Transverse colon (tissue), 4 donors: Measurements from ENCODE around the gene FRY. TPM values are rescaled to one million over a fixed set of nuclear protein-coding genes. Genes with fewer than 3 reads are reported as not detected.
A peak's percentile ranks its signal among the peaks of the same experiment; 100 is the strongest.

Experiments
- DNase-seq: peaks from one replicate; pipeline ENCODE4 v3.0.0-alpha.2; 2019
- H3K27ac ChIP-seq, 4 donors: fragments of 200-600 bp; sonication (generic); 2 replicates each; pipeline ENCODE4 v1.5.1; 2016 to 2018; ENCODE audit warnings: inconsistent platforms in 4 of 4
- H3K27me3 ChIP-seq: fragments of 200-600 bp; sonication (generic); 2 replicates; pipeline ENCODE4 v1.5.1; 2017; ENCODE audit warnings: inconsistent platforms
- H3K36me3 ChIP-seq, 4 donors: fragments of 200-600 bp; sonication (generic); 2 replicates each; pipeline ENCODE4 v1.5.1; 2017 to 2019; ENCODE audit warnings: inconsistent platforms in 4 of 4
- H3K4me1 ChIP-seq, 4 donors: fragments of 200-600 bp; sonication (generic); 2 replicates each; pipeline ENCODE4 v1.5.1; 2017 to 2020; ENCODE audit warnings: inconsistent platforms in 4 of 4
- H3K4me3 ChIP-seq, 4 donors: fragments of 200-600 bp; sonication (generic); 1 replicate in 1 of 4; 2 replicates in 3 of 4; pipeline versions ENCODE4 v1.5.1 to v1.6.1; 2017 to 2019; ENCODE audit warnings: inconsistent platforms in 4 of 4
- H3K9me3 ChIP-seq, 2 donors: fragments of 200-600 bp; sonication (generic); 2 replicates each; pipeline ENCODE4 v1.5.1; 2017 to 2019; ENCODE audit warnings: inconsistent platforms in 2 of 2
- EP300 ChIP-seq: sonication (generic); formaldehyde crosslinking; IDR thresholded peaks from one replicate; pipeline ENCODE4 v1.6.1; 2017; ENCODE audit warnings: antibody characterized with exemption, low read depth
- POLR2A ChIP-seq: fragments of 450-650 bp; IDR thresholded peaks from one replicate; pipeline ENCODE4 v1.6.1; 2016; ENCODE audit warnings: antibody characterized with exemption, mild to moderate bottlenecking, moderate library complexity
- POLR2AphosphoS5 ChIP-seq, 3 donors: sonication (generic); formaldehyde crosslinking; IDR thresholded peaks; one replicate each; pipeline ENCODE4 v1.6.1; 2016; ENCODE audit warnings: antibody characterized with exemption in 3 of 3
- WGBS, 2 donors: methylation state at CpG; one replicate each; pipeline ENCODE4 v1.1.5; 2018; ENCODE audit warnings: low coverage in 1 of 2; 5-methylcytosine and 5-hydroxymethylcytosine counted together
- in situ Hi-C, 4 donors: fragments of 200-750 bp; cut with MboI; loops; one replicate each; pipeline versions ENCODE4 v1.15.0 to v1.15.1; 2017; ENCODE audit warnings: low sequenced_read_pairs in 3 of 4, low pct_ligation_motif_present in 1 of 4, low pct_unique_long_range_greater_than_20kb in 1 of 4
- intact Hi-C: fragments of 100-400 bp; cut with DNase I; formaldehyde crosslinking; loops from one replicate; pipeline ENCODE4 v1.15.1; 2023; ENCODE audit warnings: low total_unique reads
- total RNA-seq, 4 donors: library from RNA; depleted of rRNA; stranded (reverse); fragments of >200 nt; gene quantifications; one replicate each; pipeline ENCODE4 v1.1.0, GENCODE V29; 2016
- TF ChIP-seq, protein P1 (sequence below), 5 experiments: fragments of 200-600 bp in 3 of 5; fragments of 450-650 bp in 2 of 5; sonication (generic) in 3 of 5; IDR thresholded peaks; 1 replicate in 2 of 5; 2 replicates in 3 of 5; pipeline ENCODE4 v1.5.1; 2016 to 2017; ENCODE audit warnings: antibody characterized with exemption in 5 of 5, inconsistent platforms in 3 of 5, mild to moderate bottlenecking in 2 of 5, moderate library complexity in 1 of 5

Gene FRY
- total RNA-seq, 4 donors from 2014 or later = 6.7 to 42.6 (median 12.4) TPM

DNA sequence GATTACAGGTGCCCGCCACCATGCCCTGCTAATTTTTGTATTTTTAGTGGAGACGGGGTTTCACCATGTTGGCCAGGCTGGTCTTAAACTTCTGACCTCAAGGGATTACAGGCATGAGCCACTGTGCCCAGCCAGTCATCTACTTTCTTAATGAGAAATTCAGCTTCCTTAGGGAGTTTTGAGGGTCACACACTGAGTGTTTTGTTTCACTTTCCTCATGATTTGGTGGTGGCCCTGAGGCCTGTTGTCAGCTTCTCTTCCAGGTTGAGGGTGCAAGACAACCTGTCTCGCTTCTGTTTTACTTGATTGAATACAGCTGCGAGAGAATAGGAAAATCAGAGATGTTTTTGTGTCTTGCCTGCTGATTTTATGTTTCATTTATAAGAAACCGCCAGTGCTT is 9.9 kb downstream of the FRY start:
- WGBS, 2 donors = 85 to 90% methylated on average over 2 to 5 of the region's 5 CpGs

DNA sequence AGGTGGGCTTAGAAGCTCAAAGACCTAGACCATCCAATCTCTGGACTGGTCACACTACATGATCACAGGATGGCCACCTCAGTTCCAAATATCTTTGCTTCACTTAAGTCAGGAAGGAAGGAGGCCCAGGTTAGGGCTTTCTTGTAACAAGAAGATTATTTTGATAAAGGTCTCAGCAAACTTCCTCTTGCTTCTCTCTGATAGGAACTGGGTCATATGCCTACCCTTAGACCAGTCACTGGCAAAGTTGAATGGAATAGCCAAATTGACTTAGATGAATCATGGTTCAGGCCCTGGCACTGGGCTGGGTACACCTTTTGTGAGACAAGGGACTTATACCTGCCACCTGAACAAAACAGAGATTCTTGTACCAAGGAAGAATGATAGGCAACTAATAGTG is 11.0 kb downstream of the FRY start:
- H3K4me1 ChIP-seq = peaks cover 0 to 29% (median 5%) of the 10 kb centered on the region in 4 donors
- H3K27me3 ChIP-seq = no peaks in the 10 kb centered on the region
- H3K9me3 ChIP-seq = no peaks in the 10 kb centered on the region
- no peak overlapping the region for H3K4me3 ChIP-seq
- intact Hi-C loops = no loop called here
- in situ Hi-C loops = no loop called here
- no peaks in the 10 kb centered on the region for H3K36me3 ChIP-seq
- TF ChIP-seq POLR2AphosphoS5 (IDR thresholded peaks at IDR 0.05) (no peak), POLR2A (no peak), EP300 (no peak)
- TF ChIP-seq, protein P1, sequence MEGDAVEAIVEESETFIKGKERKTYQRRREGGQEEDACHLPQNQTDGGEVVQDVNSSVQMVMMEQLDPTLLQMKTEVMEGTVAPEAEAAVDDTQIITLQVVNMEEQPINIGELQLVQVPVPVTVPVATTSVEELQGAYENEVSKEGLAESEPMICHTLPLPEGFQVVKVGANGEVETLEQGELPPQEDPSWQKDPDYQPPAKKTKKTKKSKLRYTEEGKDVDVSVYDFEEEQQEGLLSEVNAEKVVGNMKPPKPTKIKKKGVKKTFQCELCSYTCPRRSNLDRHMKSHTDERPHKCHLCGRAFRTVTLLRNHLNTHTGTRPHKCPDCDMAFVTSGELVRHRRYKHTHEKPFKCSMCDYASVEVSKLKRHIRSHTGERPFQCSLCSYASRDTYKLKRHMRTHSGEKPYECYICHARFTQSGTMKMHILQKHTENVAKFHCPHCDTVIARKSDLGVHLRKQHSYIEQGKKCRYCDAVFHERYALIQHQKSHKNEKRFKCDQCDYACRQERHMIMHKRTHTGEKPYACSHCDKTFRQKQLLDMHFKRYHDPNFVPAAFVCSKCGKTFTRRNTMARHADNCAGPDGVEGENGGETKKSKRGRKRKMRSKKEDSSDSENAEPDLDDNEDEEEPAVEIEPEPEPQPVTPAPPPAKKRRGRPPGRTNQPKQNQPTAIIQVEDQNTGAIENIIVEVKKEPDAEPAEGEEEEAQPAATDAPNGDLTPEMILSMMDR (IDR thresholded peaks at IDR 0.05) = no peak
- DNase-seq = no peak
- H3K27ac ChIP-seq = no peak overlapping the region

More for the DNA sequence above, 9.9 kb downstream of the FRY start:
- Histone ChIP-seq H3K4me1 (peaks cover 0 to 35% (median 10%) of the 10 kb centered on the region in 4 donors), H3K36me3 (no peaks in the 10 kb centered on the region), H3K4me3 (no peak overlapping the region), H3K27me3 (no peaks in the 10 kb centered on the region), H3K9me3 (no peaks in the 10 kb centered on the region), H3K27ac (no peak overlapping the region)
- TF ChIP-seq POLR2AphosphoS5 (IDR thresholded peaks at IDR 0.05) = no peak
- TF ChIP-seq, protein P1 (IDR thresholded peaks at IDR 0.05) = no peak
- TF ChIP-seq EP300 = no peak
- TF ChIP-seq POLR2A = no peak
- no peak for DNase-seq
- intact Hi-C loops (no loop called here), in situ Hi-C loops (no loop called here)

DNA sequence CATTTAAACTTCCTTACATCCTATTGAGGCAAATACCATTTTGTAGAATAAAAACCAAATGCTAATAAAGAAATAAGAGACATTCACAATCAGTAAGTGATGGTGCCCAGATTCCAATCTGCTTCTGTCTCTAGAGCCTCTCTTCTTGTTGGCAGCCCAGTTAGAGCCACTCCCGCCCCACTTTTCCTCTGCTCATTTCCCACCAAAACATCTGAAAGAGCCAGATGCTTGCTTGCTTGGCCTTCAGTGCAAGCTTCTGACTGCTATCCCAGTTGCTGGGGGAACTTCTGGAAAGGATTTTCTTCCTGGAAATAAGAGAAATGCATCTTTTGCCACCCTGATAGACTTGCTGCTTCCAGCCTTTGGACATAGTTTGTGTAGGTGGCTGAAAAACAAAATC is 12.9 kb downstream of the FRY start:
- H3K4me1 ChIP-seq = peaks cover 0 to 33% (median 15%) of the 10 kb centered on the region in 4 donors
- no peaks in the 10 kb centered on the region for H3K9me3 ChIP-seq
- DNase-seq = no peak
- no peaks in the 10 kb centered on the region for H3K36me3 ChIP-seq
- WGBS, 2 donors = 100% methylated on average over 1 of the region's 1 CpG; no CpG with 5 or more reads in 1 of the 2 donors
- H3K4me3 ChIP-seq = no peak overlapping the region
- no peaks in the 10 kb centered on the region for H3K27me3 ChIP-seq
- no peak overlapping the region for H3K27ac ChIP-seq
- intact Hi-C loops (no loop called here), in situ Hi-C loops (no loop called here)
- TF ChIP-seq POLR2AphosphoS5 (IDR thresholded peaks at IDR 0.05) = no peak
- no peak for TF ChIP-seq EP300
- no peak for TF ChIP-seq POLR2A
- TF ChIP-seq, protein P1 (IDR thresholded peaks at IDR 0.05) = no peak

DNA sequence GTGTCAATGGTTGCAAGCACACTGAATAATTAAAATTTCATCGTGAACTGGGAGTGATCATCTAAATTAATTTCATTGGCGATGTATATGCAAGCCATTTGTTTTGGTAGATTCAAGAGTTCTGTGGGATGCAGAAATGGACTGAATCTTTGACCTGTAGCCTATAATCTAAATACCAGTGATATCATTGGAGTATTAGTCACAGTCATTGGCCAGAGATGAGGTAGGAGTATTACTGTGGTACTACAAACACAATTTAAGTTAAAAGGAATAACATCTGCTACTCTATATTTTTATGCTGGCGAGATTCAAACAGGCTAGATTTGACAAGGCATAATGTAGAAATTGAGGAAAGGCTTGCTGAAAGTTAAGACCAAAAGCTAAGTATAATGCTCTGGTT is 14.0 kb downstream of the FRY start:
- no peaks in the 10 kb centered on the region for H3K9me3 ChIP-seq
- H3K4me1 ChIP-seq = peaks cover 0 to 27% (median 15%) of the 10 kb centered on the region in 4 donors
- in situ Hi-C loops = no loop called here
- intact Hi-C loops = no loop called here
- no peaks in the 10 kb centered on the region for H3K36me3 ChIP-seq
- TF ChIP-seq, protein P1 (IDR thresholded peaks at IDR 0.05) = no peak
- TF ChIP-seq EP300 = no peak
- no peak for TF ChIP-seq POLR2A
- no peak for TF ChIP-seq POLR2AphosphoS5 (IDR thresholded peaks at IDR 0.05)
- 96 to 99% methylated on average over 3 of the region's 3 CpGs for WGBS, 2 donors
- DNase-seq = no peak
- peak overlapping the region in 3 of 4 donors; percentile 41 to 74 (median 47) for H3K27ac ChIP-seq
- no peaks in the 10 kb centered on the region for H3K27me3 ChIP-seq
- no peak overlapping the region for H3K4me3 ChIP-seq
